Islet of Langerhans (tissue), 1 donor: ENCODE measurements around the gene VIT.

Experiments
- FAIRE-seq: peaks from one replicate; lab custom pipeline; 2011; peaks lifted over from hg19 to GRCh38; lab: Jason Lieb, UNC

Gene VIT

DNA sequence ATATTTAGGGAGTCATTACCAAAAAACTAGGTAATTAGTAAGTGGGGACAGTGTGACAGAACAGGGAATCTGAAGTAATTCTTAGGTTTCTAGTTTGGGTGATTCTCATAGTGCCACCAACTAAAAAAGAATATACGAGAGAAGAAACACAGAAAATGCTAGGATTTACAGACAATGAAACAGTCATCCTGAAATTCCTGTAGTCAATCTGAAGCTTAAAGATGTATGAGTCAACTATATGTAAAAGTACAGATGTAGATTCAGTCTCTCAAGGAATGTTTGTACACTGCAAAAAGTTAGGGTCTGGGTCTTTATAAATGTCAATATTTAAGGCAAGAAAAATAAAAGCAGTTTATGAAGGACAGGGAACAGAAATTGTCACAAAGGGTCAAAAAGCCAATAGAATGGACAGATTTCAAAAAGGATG lies 162.9 kb downstream of the VIT start:
- no peak for FAIRE-seq

DNA sequence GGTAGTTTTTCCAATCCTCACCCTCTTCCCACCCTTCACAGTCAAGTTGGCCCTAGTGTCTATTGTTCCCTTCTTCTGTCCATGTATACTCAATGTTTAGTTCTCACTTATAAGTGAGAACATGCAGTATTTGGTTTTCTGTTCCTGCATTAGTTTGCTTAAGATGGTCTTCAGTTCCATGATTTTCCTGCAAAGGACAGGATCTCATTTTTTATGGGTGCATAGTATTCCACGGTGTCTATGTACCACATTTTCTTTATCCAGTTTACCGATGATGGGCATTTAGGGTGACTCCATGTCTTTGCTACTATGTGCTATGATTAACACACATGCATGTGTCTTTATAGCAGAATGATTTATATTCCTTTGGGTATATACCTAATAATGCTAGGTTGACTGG lies 165.4 kb downstream of the VIT start:
- no peak for FAIRE-seq
